Astrocyte of the cerebellum (primary cell): ENCODE measurements around the gene STYXL1.

ENCODE experiments used
- DNase-seq: peaks from one replicate; pipeline ENCODE4 v3.0.0-alpha.2; 2011; ENCODE audit warnings: low read depth
- H3K4me3 ChIP-seq: 2 replicates; pipeline ENCODE4 v1.5.1; 2011; ENCODE audit warnings: mild to moderate bottlenecking, low read depth, low read length, moderate library complexity
- CTCF ChIP-seq: IDR thresholded peaks from 2 replicates; pipeline ENCODE4 v1.5.1; 2012; ENCODE audit warnings: low read length, low read depth, moderate library complexity, mild to moderate bottlenecking; ENCODE audit errors: missing control alignments
- in situ Hi-C: cut with HindIII; loops from 2 replicates; pipeline ENCODE4 v1.10.0; 2017; ENCODE audit warnings: low sequenced_read_pairs

STYXL1 gene

GRCh38 chr7:76073335-76073990 lies 25.7 kb upstream of the STYXL1 start:
- in situ Hi-C loops, result no loop called here
- TF ChIP-seq CTCF, result no peak
- H3K4me3 ChIP-seq, result no peak overlapping the region
- no peak for DNase-seq

DNA sequence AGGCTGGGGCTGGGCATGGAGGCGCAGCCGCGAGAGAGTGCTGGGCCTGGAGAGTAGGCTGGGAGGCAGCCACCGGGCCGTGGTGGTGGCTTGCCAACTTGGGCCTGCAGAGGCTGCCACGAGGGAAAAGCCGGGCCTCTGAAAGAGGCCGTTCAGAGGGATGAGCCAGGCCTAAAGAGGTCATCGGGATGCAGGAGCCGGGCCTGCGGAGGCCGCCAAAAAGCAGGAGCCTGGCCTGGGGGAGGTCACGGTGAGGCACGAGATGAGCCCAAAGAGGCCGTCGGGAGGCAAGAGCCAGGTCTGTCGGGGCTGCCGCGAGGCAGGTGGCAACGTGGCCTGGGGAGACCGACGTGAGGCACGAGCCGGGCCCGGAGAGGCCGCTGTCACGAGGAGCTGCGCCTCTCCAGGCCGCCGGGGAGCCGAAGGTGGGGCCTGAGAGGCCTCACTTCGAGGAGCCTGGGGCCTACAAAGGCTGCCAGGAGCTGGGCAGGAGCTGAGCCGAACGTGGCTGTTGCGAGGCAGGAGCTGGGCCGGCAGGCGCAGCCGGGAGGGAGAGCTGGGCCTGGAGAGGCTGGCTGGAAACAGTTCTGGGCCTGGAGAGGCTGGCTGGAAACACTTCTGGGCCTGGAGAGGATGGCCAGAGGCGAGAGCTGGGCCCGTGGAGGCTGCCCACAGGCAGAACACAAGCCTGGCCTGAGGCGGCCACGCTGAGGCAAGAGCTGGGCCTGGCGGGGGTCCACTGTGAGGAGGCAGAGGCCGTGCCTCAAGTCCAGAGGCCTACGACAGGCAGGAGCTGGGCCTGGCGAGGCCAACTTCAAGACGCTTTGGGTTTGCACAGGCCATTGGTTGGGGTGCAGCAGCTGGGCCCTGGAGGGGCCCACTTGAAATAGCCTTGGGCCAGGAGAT lies 24.7 kb upstream of the STYXL1 start:
- DNase-seq, result no peak
- TF ChIP-seq CTCF, result no peak
- no peak overlapping the region for H3K4me3 ChIP-seq
- in situ Hi-C loops, result no loop called here

DNA sequence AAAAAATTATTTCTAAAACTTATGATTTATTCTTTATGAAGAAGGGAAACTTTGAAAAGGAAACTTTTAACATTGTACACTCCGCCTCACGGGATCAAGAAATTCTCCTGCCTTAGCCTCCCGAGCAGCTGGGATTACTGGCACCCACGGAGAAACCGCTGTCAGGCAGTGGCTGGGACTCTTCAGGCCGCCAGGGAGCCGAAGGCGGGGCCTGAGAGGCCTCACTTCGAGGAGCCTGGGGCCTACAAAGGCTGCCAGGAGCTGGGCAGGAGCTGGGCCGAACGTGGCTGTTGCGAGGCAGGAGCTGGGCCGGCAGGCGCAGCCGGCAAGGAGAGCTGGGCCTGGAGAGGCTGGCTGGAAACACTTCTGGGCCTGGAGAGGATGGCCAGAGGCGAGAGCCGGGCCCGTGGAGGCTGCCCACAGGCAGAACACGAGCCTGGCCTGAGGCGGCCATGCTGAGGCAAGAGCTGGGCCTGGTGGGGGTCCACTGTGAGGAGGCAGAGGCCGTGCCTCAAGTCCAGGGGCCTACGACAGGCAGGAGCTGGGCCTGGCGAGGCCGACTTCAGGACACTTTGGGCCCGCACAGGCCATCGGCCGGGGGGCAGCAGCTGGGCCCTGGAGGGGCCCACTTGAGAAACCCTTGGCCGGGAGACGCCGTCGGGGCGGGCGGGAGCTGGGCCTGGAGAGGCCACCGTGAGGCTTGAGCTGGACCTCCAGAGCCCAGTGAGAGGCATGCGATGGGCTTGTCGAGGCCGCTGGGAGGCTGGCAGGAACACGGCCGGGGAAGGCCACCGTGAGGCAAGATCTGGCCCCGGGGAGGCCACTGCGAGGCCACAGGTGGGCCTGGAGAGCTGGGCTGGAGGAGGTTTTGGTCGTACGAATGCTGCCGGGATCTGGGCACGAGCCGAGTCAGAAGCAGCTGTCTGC lies 23.8 kb upstream of the STYXL1 start:
- in situ Hi-C loops, result no loop called here
- TF ChIP-seq CTCF, result no peak
- no peak overlapping the region for H3K4me3 ChIP-seq
- no peak for DNase-seq

GRCh38 chr7:76069238-76069638 lies 21.4 kb upstream of the STYXL1 start:
- DNase-seq, result peak; percentile 80
- H3K4me3 ChIP-seq, result no peak overlapping the region
- in situ Hi-C loops, result no loop called here
- TF ChIP-seq CTCF, result peak; percentile 37

GRCh38 chr7:76066716-76067503 lies 19.1 kb upstream of the STYXL1 start:
- in situ Hi-C loops, result no loop called here
- no peak for TF ChIP-seq CTCF
- no peak for DNase-seq
- H3K4me3 ChIP-seq, result no peak overlapping the region
